ENCODE measurements around the gene DHDDS. TPM values are rescaled to one million over a fixed set of nuclear protein-coding genes. Genes with fewer than 3 reads are reported as not detected.
"Not testable (repeated sequence)": the region's sequence is repeated elsewhere in the genome, so short reads cannot be mapped to it uniquely, and the experiment has no call there.

The DHDDS gene, protein sequence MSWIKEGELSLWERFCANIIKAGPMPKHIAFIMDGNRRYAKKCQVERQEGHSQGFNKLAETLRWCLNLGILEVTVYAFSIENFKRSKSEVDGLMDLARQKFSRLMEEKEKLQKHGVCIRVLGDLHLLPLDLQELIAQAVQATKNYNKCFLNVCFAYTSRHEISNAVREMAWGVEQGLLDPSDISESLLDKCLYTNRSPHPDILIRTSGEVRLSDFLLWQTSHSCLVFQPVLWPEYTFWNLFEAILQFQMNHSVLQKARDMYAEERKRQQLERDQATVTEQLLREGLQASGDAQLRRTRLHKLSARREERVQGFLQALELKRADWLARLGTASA
- total RNA-seq (2014; rRNA removed; shearing (Covaris generic)): 36.1 and 61.3 TPM in 2 replicates

- DNase-seq (ENCODE audit: low spot score): peak; percentile 84
Measured at GRCh38 chr1:26431979-26432695, at the start of gene DHDDS. TSS of gene DHDDS (plus strand) at chr1:26432321. CDS start at chr1:26432946, 625 bp downstream.

GRCh38 chr1:26384076-26384475, 48.0 kb upstream of the DHDDS start:
- DNase-seq (ENCODE audit: low spot score): no peak

GRCh38 chr1:26385063-26385462, 47.1 kb upstream of the DHDDS start:
- not testable (repeated sequence) for DNase-seq (ENCODE audit: low spot score)

DNA sequence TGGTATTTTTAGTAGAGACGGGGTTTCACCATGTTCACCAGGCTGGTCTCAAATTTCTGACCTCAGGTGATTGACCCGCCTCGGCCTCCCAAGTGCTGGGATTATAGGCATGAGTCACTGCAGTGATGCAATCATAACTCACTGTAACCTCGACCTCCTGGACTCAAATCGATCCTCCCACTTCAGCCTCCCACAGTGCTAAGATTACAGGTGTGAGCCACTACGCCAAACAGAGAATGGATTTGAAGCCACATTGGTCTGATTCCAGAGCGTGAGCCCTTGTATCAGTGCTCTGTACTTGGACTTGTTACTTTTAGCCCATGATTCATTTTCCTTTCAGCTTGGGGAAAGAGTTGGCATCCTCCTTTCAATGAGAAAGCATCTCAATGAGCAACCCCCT, 44.7 kb upstream of the DHDDS start:
- peak; percentile 78 for DNase-seq (ENCODE audit: low spot score)

DNA sequence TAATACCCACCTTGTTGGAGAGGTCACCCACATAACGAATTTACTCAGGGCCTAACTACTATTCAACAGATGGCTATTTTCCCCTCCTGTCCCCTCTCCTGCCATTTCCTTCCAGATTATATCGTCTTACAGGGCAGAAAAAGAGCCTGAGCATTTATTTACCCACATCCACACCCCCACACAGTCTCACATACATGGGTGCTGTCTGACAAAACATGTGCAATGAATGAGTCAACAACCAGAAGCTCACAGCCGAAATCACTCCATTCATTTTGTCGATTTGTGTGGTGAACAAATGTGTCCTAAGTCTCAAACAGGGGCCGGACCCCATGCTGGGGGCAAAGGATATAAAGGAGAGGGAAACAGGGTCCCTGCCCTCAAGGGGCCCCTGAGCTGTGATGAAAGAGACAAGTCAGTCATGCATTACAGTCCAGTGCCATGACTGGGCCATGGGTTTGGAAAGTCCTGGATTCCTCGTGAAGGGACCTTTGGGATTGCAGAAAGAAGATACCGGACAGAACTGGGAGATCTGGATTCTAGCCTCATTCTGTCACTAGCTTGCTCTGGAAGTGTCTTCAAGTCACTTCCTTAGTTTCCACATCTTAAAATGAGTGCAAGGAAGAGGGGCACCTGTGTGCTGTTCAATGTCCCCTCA, 43.2 kb upstream of the DHDDS start:
- no peak for DNase-seq (ENCODE audit: low spot score)

DNA sequence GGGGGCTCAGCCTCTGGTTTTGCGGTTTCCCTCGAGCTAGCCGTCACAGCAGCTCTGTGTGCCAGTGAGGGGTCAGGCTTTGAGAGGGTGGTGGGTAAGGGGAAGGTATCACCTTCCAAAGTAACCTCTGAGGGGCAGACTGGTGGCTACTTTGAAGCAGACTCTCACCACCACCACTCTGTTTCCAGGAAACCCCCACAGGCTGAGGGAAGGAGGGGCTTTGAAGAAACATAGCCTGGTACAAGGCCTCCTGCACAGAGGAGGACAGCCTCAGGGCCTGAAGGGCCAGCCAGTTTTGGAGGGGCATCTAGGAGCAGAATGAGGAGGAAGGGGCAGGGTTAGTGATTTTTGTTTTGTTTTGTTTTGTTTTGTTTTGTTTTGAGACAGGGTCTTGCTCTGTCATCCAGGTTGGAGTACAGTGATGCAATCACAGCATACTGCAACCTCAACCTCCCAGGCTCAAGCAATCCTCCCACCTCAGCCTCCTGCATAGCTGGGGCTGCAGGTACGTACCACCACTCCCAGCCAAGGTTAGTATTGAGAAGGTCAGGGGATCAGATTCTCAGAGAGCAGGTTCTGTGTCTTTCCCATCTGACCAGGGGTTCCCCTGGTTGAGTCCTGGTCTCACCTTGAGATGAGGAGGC, 42.4 kb upstream of the DHDDS start:
- DNase-seq (ENCODE audit: low spot score): no peak

GRCh38 chr1:26391450-26391849, 40.7 kb upstream of the DHDDS start:
- DNase-seq (ENCODE audit: low spot score): peak; percentile 44

GRCh38 chr1:26395754-26396153, 36.4 kb upstream of the DHDDS start:
- no peak for DNase-seq (ENCODE audit: low spot score)

- DNase-seq (ENCODE audit: low spot score): no peak
Measured at GRCh38 chr1:26399034-26399433, 33.1 kb upstream of the DHDDS start.

- DNase-seq (ENCODE audit: low spot score): no peak
Measured at GRCh38 chr1:26401891-26402290, 30.2 kb upstream of the DHDDS start.

DNA sequence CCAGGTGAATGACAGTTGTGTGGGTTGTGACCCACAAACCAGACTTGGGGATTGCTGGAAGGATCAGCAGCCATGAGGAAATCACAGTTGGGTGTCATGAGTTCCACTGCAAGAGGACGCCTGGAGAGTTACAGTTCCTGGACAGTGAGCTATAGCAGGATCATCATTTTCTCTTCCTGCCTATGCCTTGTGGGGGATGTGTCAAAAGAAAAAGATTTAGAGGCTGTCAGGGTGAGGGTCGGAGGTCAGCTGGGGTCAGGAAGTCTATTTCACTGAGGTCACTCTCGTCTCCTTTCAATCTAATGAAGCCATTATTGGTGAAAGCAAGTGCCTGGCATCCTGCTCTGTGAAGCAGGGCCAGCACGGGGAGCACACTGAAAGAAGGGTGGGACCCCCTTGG, 28.5 kb upstream of the DHDDS start:
- no peak for DNase-seq (ENCODE audit: low spot score)

DNA sequence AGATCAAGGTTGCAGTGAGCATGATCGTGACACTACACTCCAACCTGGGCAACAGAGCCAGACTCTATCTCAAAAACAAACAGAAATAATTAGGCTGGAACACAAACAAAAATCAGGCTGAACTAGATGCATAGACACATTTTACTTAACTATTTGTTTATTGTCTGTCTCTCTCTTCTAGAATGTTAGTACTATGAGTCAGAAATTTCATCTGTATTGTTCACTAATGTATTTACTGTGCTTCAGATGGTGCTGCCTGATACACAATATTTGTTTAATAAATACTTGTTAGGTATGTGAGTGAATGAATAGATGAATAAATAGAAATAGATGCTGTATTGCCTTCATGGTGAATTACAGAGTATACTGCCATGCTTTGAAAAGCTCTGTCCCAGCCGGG, 27.5 kb upstream of the DHDDS start:
- no peak for DNase-seq (ENCODE audit: low spot score)

- DNase-seq (ENCODE audit: low spot score): peak; percentile 4
Measured at GRCh38 chr1:26405281-26405915, 26.7 kb upstream of the DHDDS start.

GRCh38 chr1:26408604-26409003, 23.5 kb upstream of the DHDDS start:
- peak; percentile 62 for DNase-seq (ENCODE audit: low spot score)

DNA sequence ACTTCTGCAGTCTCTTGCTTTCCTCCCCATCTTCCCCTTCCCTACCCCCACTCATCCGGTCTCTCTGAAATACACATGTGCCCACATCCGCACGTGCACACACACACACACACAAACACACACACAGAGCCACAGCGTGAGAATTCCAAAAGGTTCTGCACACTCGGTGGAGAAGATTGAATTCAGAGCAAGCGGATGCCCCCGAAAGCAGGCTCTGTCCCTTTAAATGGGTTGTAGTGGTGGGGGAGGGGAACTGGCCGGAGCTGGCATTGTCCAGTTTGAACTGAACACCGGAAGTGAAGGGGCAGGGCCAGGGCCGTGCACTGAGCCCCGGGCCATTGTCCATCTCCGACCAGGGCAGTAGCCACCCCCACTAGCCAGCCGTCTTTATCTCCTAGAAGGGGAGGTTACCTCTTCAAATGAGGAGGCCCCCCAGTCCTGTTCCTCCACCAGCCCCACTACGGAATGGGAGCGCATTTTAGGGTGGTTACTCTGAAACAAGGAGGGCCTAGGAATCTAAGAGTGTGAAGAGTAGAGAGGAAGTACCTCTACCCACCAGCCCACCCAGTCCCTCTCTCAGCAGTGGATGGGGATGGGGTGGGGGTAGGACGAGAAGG, 22.8 kb upstream of the DHDDS start:
- DNase-seq (ENCODE audit: low spot score): no peak

DNA sequence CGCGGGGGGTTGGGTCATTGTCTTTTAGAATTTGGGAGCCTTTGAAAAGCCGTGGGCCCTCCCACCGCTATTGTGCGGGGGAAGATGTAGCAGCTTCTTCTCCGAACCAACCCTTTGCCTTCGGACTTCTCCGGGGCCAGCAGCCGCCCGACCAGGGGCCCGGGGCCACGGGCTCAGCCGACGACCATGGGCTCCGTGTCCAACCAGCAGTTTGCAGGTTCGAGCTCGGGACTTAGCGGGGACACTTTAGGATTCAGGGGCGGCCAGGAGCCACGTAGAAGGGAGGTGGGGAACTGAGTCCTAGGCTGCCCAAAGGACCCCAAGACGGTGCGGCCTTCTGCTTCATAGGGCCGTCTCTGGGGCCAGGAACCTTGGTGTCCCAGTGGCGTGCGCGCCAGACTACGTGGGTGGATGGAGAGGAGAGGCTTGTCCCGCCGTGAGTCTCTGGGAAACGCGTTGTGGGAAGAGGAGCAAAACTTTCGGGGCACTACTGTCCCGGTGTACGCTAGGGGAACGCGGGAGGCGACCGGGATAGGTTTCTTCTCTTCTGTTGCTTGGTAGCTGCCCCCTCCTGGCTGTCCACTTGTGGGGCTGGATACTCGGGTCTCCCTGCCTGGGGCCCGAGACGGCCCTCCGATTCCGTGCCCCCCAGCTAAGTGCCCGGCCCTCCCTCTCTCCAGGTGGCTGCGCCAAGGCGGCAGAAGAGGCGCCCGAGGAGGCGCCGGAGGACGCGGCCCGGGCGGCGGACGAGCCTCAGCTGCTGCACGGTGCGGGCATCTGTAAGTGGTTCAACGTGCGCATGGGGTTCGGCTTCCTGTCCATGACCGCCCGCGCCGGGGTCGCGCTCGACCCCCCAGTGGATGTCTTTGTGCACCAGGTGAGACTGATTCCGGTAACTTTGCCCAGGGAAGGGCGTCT, 21.2 kb upstream of the DHDDS start, which contains the start of gene LIN28A:
TSS of gene LIN28A (plus strand) at position 112 of the 918 bp plus-strand sequence. CDS start at position 187, 75 bp downstream.
- no peak for DNase-seq (ENCODE audit: low spot score)

- DNase-seq (ENCODE audit: low spot score): no peak
Measured at GRCh38 chr1:26411624-26412074, 20.5 kb upstream of the DHDDS start.

DNA sequence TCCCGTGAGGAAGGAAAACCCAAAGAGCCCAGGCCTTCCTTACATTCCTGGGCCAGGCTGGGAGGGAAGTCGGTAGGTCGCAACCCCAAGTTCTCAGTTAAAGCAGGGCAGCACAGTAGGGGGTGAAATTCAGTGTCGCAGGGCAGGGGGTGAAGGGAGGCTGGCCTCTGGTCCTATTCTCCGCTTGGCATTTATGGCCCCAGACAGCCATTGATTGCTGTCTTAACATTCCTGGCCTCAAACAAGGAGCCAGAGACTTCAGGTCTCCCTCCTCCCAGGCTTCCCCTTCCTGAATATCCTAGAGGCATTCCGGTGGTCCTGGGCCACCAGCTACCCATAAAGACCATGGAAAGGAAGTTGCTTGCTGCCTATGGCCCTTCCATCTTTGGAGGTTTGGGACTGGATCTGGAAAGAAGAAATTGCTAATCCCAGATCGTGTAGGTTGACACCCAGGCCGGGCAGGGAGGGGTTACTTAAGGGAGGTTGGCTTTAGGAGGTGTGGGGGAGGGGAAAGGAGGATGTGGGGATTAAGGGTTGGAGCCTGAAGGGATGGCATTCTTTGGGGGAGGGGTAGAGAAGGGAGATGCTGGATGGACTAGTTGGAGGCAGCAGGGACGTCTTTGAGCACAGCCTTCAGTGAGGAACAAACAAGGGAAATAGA, 19.8 kb upstream of the DHDDS start:
- DNase-seq (ENCODE audit: low spot score): no peak

GRCh38 chr1:26413031-26413430, 19.1 kb upstream of the DHDDS start:
- DNase-seq (ENCODE audit: low spot score): no peak
